CD14-positive monocyte (primary cell): Measurements from ENCODE around the gene CATSPERB. TPM values are rescaled to one million over a fixed set of nuclear protein-coding genes. Genes with fewer than 3 reads are reported as not detected.

Source experiments
- DNase-seq, 3 donors: peaks; one replicate each; pipeline ENCODE4 v3.0.0-alpha.2; 2011 to 2022
- H2AFZ ChIP-seq: 2 replicates; pipeline ENCODE4 v1.6.0; 2012; ENCODE audit warnings: mild to moderate bottlenecking, low read depth, low read length, inconsistent platforms; ENCODE audit not compliant: insufficient read depth, poor library complexity, severe bottlenecking
- H3K27ac ChIP-seq, 2 donors: 1 replicate in 1 of 2; 2 replicates in 1 of 2; pipeline ENCODE4 v1.5.1; 2012 to 2013; ENCODE audit warnings: low read length in 2 of 2, control low read depth in 1 of 2, inconsistent platforms in 1 of 2, low read depth in 1 of 2, mild to moderate bottlenecking in 1 of 2
- H3K27me3 ChIP-seq, 2 donors: one replicate each; pipeline versions ENCODE4 v1.6.0 to v1.6.1; 2011 to 2013; ENCODE audit warnings: low read length in 2 of 2; ENCODE audit not compliant: control insufficient read depth in 2 of 2, insufficient read depth in 2 of 2
- H3K36me3 ChIP-seq, 2 donors: replicated peaks in 1 of 2; 1 replicate in 1 of 2; 2 replicates in 1 of 2; pipeline versions ENCODE4 v1.5.1 to v1.6.1; 2012 to 2013; ENCODE audit warnings: low read length in 2 of 2, control low read depth in 1 of 2, inconsistent platforms in 1 of 2, mild to moderate bottlenecking in 1 of 2; ENCODE audit not compliant: insufficient read depth in 2 of 2, control insufficient read depth in 1 of 2
- H3K4me1 ChIP-seq, 2 donors: 1 replicate in 1 of 2; 2 replicates in 1 of 2; pipeline versions ENCODE4 v1.5.1 to v1.6.1; 2012 to 2013; ENCODE audit warnings: low read length in 2 of 2, control low read depth in 1 of 2, inconsistent platforms in 1 of 2, mild to moderate bottlenecking in 1 of 2, moderate library complexity in 1 of 2; ENCODE audit not compliant: insufficient read depth in 2 of 2, control insufficient read depth in 1 of 2
- H3K4me2 ChIP-seq: replicated peaks from 2 replicates; pipeline ENCODE3; 2012; ENCODE audit warnings: low read length, moderate library complexity, mild to moderate bottlenecking; ENCODE audit not compliant: poor library complexity, severe bottlenecking; ENCODE audit errors: extremely low read depth
- H3K4me3 ChIP-seq, 3 experiments: fragments of 200-600 bp in 1 of 3; sonication (generic) in 1 of 3; replicated peaks in 1 of 3; 1 replicate in 2 of 3; 2 replicates in 1 of 3; pipeline ENCODE4 v1.5.1; 2011 to 2013; ENCODE audit warnings: low read length in 3 of 3, mild to moderate bottlenecking in 3 of 3, control low read depth in 2 of 3, low read depth in 2 of 3, inconsistent platforms in 1 of 3, moderate library complexity in 1 of 3
- H3K79me2 ChIP-seq: 2 replicates; pipeline ENCODE4 v1.6.0; 2012; ENCODE audit warnings: mild to moderate bottlenecking, control low read depth, inconsistent platforms, low read length, moderate library complexity; ENCODE audit not compliant: insufficient read depth
- H3K9ac ChIP-seq: 2 replicates; pipeline ENCODE4 v1.6.0; 2017; ENCODE audit warnings: low read length, mild to moderate bottlenecking; ENCODE audit not compliant: insufficient read depth, poor library complexity, severe bottlenecking
- H3K9me3 ChIP-seq, 2 donors: replicated peaks in 1 of 2; 1 replicate in 1 of 2; 2 replicates in 1 of 2; pipeline versions ENCODE4 v1.5.1 to v1.6.1; 2012 to 2013; ENCODE audit warnings: low read length in 2 of 2, control low read depth in 1 of 2; ENCODE audit not compliant: control insufficient read depth in 1 of 2, insufficient read depth in 1 of 2
- H4K20me1 ChIP-seq: 2 replicates; pipeline ENCODE4 v1.6.0; 2012; ENCODE audit warnings: mild to moderate bottlenecking, low read length, control low read depth, moderate library complexity; ENCODE audit not compliant: insufficient read depth
- H3K27ac Mint-ChIP-seq, 7 donors: one replicate each; pipeline ENCODE4 v1.8.0; 2020; ENCODE audit warnings: mild to moderate bottlenecking in 7 of 7, mixed read lengths in 7 of 7, moderate library complexity in 6 of 7, inconsistent platforms in 2 of 7
- H3K27me3 Mint-ChIP-seq, 3 donors: one replicate each; pipeline ENCODE4 v1.8.0; 2021 to 2022; ENCODE audit warnings: low read depth in 3 of 3, mild to moderate bottlenecking in 3 of 3, mixed read lengths in 3 of 3, moderate library complexity in 3 of 3, inconsistent platforms in 1 of 3
- H3K36me3 Mint-ChIP-seq, 2 donors: one replicate each; pipeline ENCODE4 v1.8.0; 2020; ENCODE audit warnings: mixed read lengths in 2 of 2, inconsistent platforms in 1 of 2, mild to moderate bottlenecking in 1 of 2
- H3K4me1 Mint-ChIP-seq: one replicate; pipeline ENCODE4 v1.8.0; 2020; ENCODE audit warnings: mild to moderate bottlenecking, mixed read lengths
- H3K4me3 Mint-ChIP-seq, 2 donors: one replicate each; pipeline ENCODE4 v1.8.0; 2020; ENCODE audit warnings: mild to moderate bottlenecking in 2 of 2, mixed read lengths in 2 of 2, moderate library complexity in 1 of 2
- H3K9me3 Mint-ChIP-seq, 7 donors: one replicate each; pipeline ENCODE4 v1.8.0; 2020 to 2022; ENCODE audit warnings: mixed read lengths in 7 of 7, mild to moderate bottlenecking in 6 of 7, moderate library complexity in 6 of 7, inconsistent platforms in 2 of 7
- CTCF ChIP-seq: fragments of 200-600 bp; IDR thresholded peaks from one replicate; pipeline ENCODE4 v1.8.0; 2022; ENCODE audit warnings: antibody characterized with exemption, mild to moderate bottlenecking
- WGBS: methylation state at CpG from one replicate; pipeline ENCODE4 v1.1.5; 2013; ENCODE audit warnings: missing lambda C conversion rate; ENCODE audit not compliant: insufficient coverage; 5-methylcytosine and 5-hydroxymethylcytosine counted together
- intact Hi-C, 2 donors: fragments of 100-400 bp; cut with micrococcal nuclease; formaldehyde crosslinking; loops; one replicate each; pipeline versions ENCODE4 v1.15.0 to v1.15.1; 2023
- polyA plus RNA-seq, 3 donors: library from polyadenylated mRNA; depleted of rRNA in 1 of 3; unstranded in 2 of 3; stranded (reverse) in 1 of 3; fragments of 300-500 nt in 2 of 3; fragments of >200 nt in 1 of 3; fragmentation: Illumina TruSeq in 2 of 3; gene quantifications; 1 replicate in 2 of 3; 2 replicates in 1 of 3; pipeline ENCODE4 v1.2.3, GENCODE V29; 2012 to 2021

Gene CATSPERB
- polyA plus RNA-seq, 3 donors: not detected

DNA sequence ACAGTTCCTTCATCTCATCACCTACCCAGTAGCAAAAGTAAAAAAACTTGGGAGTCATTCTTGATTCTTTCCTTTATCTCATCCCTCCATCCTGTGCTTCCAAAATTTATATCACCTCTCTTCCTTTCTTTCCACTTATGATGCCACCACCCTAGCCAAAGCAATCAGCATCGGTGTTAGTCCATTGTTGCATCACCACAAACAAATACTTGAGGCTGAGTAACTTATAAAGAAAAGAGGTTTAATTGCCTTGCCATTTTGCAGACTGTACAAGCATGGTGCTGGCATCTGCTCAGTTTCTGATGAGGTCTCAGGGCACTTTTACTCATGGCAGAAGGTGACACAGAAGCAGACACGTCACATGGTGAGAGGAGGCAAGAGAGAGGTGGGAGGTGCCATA is 19.8 kb upstream of the CATSPERB start:
- no peak overlapping the region for H3K9ac ChIP-seq
- H3K4me1 ChIP-seq: no peaks in the 10 kb centered on the region
- TF ChIP-seq CTCF: no peak
- H3K4me2 ChIP-seq: no peak overlapping the region
- no peak for DNase-seq
- no peaks in the 10 kb centered on the region for H3K36me3 Mint-ChIP-seq
- no CpG with 5 or more reads among the region's 2 CpGs for WGBS
- H3K9me3 ChIP-seq: no peaks in the 10 kb centered on the region
- H3K27ac Mint-ChIP-seq: no peak overlapping the region
- H3K4me1 Mint-ChIP-seq: no peaks in the 10 kb centered on the region
- H2AFZ ChIP-seq: no peak overlapping the region
- no peak overlapping the region for H3K4me3 ChIP-seq
- H3K27ac ChIP-seq: no peak overlapping the region
- no peak overlapping the region for H3K4me3 Mint-ChIP-seq
- no peaks in the 10 kb centered on the region for H3K27me3 ChIP-seq
- peaks cover 0 to 2% (median 0%) of the 10 kb centered on the region in 7 donors for H3K9me3 Mint-ChIP-seq
- H4K20me1 ChIP-seq: no peaks in the 10 kb centered on the region
- no peaks in the 10 kb centered on the region for H3K79me2 ChIP-seq
- no peaks in the 10 kb centered on the region for H3K36me3 ChIP-seq
- no peaks in the 10 kb centered on the region for H3K27me3 Mint-ChIP-seq
- intact Hi-C loops: no loop called here

DNA sequence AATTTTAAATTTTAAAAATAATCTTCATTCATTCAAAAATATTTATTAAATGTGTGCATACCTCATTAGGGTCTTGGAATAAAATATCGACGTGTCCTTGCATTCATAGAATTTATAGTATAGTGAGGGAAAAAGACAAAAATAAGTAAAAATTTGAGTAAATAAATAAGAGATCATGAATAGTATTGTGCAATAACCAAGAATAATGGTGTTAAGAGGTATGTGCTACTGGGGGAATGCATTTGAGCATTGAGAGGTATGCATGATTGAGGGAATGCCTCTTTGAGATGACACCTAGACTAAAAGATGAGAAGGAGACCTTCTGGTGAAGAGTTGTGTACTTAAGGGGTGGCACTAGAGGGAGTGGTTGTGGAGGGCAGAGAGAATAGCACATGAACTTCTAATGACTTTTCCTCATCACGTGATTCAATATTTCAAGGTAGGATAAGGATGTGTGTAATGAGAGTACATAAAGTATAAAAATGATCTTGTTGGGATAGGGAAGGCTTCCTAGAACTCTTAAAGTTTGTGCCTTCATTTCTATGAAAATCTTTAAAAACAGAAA is 18.8 kb upstream of the CATSPERB start:
- Histone ChIP-seq H3K4me3 (no peak overlapping the region), H3K36me3 (no peaks in the 10 kb centered on the region), H3K27ac (no peak overlapping the region), H2AFZ (no peak overlapping the region), H4K20me1 (no peaks in the 10 kb centered on the region), H3K4me1 (no peaks in the 10 kb centered on the region), H3K27me3 (no peaks in the 10 kb centered on the region), H3K9ac (no peak overlapping the region), H3K79me2 (no peaks in the 10 kb centered on the region), H3K4me2 (no peak overlapping the region), H3K9me3 (no peaks in the 10 kb centered on the region)
- Mint-ChIP-seq H3K27ac (no peak overlapping the region), H3K9me3 (peaks cover 0 to 2% (median 0%) of the 10 kb centered on the region in 7 donors), H3K36me3 (no peaks in the 10 kb centered on the region), H3K27me3 (no peaks in the 10 kb centered on the region), H3K4me3 (no peak overlapping the region), H3K4me1 (no peaks in the 10 kb centered on the region)
- intact Hi-C loops: no loop called here
- no peak for DNase-seq
- no peak for TF ChIP-seq CTCF
- WGBS: no CpG with 5 or more reads among the region's 3 CpGs
